ENCODE measurements around the gene TMEM170A.
"Not testable (repeated sequence)": the region's sequence is repeated elsewhere in the genome, so short reads cannot be mapped to it uniquely, and the experiment has no call there.

The TMEM170A gene

DNA sequence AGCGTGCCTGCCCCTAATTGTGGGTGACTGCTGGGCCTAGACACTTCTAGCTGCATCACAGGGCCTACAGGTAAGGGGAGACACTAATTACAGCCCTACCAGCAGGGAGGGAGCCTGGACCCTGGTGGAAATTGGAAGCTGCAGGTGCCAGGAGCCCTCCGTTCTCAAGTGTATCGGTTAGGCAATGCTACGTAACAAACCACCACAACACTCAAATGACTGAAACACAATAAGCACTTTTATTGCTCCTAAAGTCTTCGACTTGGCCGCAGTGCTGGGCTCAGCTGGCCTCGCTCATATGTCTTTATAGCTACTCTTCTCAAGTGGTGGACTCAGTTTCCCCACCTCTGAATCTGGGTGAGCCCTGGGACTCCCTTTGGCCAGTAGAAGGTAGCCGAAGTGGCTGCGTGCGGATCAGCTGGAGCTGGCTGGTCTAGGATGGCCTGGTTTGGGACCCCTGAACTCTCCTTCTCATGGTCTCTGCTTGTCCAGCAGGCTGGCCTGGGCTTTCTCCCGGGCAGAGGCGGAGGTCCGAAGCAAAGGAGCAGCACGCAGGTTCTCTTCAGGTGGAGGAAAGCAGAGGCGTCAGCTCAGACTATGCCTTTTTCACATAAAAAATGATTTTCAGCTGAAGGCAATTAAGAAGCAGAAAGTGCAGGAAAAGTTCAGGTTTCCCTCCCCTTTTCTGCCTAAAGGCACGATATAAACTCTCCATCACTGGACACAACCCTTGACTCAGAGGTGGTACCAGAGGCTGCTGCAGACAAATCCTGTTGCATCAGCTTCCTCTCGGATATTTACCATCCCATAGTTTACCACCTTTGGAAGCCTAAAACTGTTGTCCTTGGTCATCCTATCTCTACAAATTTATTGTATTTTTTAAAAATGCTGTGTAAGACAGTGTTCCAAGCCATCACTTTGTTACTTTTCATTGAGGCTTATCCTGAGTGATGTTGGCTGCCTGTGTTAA is 8.7 kb upstream of the TMEM170A start:
- no peak for DNase-seq (ENCODE audit: low spot score)
- no peak for TF ChIP-seq CTCF (IDR thresholded peaks at IDR 0.05; ENCODE audit: borderline replicate concordance, control extremely low read depth, extremely low read depth, insufficient read depth, missing control alignments)
- in situ Hi-C loops (cut with MboI; ENCODE audit: low sequenced_read_pairs, unreplicated experiment): loop anchor here (25.0 kb wide), 1 partner anchor 1714 kb away; the partner anchor contains the start of genes MON1B and SYCE1L

- TF ChIP-seq CTCF (IDR thresholded peaks at IDR 0.05; ENCODE audit: borderline replicate concordance, control extremely low read depth, extremely low read depth, insufficient read depth, missing control alignments): peak; percentile 69
- in situ Hi-C loops (cut with MboI; ENCODE audit: low sequenced_read_pairs, unreplicated experiment): loop anchor here (25.0 kb wide), 1 partner anchor 1715 kb away; the partner anchor contains the start of genes MON1B and SYCE1L
- peak; percentile 75 for DNase-seq (ENCODE audit: low spot score)
Measured at GRCh38 chr16:75471723-75472633, 7.5 kb upstream of the TMEM170A start.

DNA sequence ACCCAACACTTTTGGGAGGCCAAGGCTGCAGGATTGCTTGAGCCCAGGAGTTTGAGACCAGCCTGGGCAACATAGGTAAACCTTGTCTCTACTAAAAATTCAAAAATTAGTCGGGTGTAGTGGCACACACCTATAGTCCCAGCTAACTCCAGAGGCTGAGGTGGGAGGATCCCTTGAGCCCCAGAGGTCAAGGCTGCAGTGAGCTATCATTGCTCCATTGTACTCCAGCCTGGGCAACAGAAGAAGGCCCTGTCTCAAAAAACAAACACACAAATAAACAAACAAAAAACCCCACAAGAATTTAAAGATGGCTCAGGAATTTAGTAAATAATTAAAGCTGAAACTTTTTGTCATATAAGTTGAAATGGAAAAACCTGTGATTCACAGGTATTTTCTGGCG is 2.3 kb upstream of the TMEM170A start:
- no peak for TF ChIP-seq CTCF (IDR thresholded peaks at IDR 0.05; ENCODE audit: borderline replicate concordance, control extremely low read depth, extremely low read depth, insufficient read depth, missing control alignments)
- in situ Hi-C loops (cut with MboI; ENCODE audit: low sequenced_read_pairs, unreplicated experiment): loop anchor here (25.0 kb wide), 1 partner anchor 1721 kb away; the partner anchor contains the start of genes MON1B and SYCE1L
- DNase-seq (ENCODE audit: low spot score): no peak

GRCh38 chr16:75463389-75464121 is 934 bp downstream of the TMEM170A start:
- in situ Hi-C loops (cut with MboI; ENCODE audit: low sequenced_read_pairs, unreplicated experiment): loop anchor here (25.0 kb wide), 1 partner anchor 1724 kb away; the partner anchor contains the start of genes MON1B and SYCE1L
- not testable (repeated sequence) for DNase-seq (ENCODE audit: low spot score)

- TF ChIP-seq CTCF (IDR thresholded peaks at IDR 0.05; ENCODE audit: borderline replicate concordance, control extremely low read depth, extremely low read depth, insufficient read depth, missing control alignments): no peak
- peak; percentile 62 for DNase-seq (ENCODE audit: low spot score)
- in situ Hi-C loops (cut with MboI; ENCODE audit: low sequenced_read_pairs, unreplicated experiment): loop anchor here (25.0 kb wide), 1 partner anchor 1724 kb away; the partner anchor contains the start of genes MON1B and SYCE1L
Measured at GRCh38 chr16:75462806-75463205, 1.7 kb downstream of the TMEM170A start.

- TF ChIP-seq CTCF (IDR thresholded peaks at IDR 0.05; ENCODE audit: borderline replicate concordance, control extremely low read depth, extremely low read depth, insufficient read depth, missing control alignments): no peak
- in situ Hi-C loops (cut with MboI; ENCODE audit: low sequenced_read_pairs, unreplicated experiment): loop anchor here (25.0 kb wide), 1 partner anchor 1726 kb away; the partner anchor contains the start of genes MON1B and SYCE1L
- no peak for DNase-seq (ENCODE audit: low spot score)
Measured at GRCh38 chr16:75461575-75461974, 2.9 kb downstream of the TMEM170A start.
